ENCODE data around the gene TMOD1. TPM values are rescaled to one million over a fixed set of nuclear protein-coding genes. Genes with fewer than 3 reads are reported as not detected.

Gene TMOD1
- total and polyA plus RNA-seq, 3 donors from 2014 or later, result 3.9 to 7.8 (median 3.9) TPM

DNA sequence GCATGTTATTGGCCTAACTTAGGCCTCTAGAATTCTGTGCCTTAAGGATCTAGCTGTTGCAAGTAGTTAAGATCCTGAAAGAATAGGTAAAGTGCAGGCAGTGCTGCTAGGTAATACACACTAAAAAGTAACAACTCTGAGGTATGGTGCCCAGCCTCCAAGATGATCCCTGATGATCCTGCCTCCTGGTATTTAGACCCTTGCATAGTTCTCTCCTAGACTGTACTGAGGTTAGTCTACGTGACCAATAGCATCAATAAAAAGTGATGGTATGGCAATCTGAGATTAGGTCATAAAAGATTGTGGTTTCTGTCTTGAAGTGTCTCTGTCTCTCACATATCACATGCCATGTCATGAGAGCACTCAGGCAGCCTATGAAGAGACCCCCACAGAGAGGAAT lies 122.5 kb downstream of the TMOD1 start:
- TF ChIP-seq POLR2A (IDR thresholded peaks at IDR 0.05), result no peak
- TF ChIP-seq, protein P1, sequence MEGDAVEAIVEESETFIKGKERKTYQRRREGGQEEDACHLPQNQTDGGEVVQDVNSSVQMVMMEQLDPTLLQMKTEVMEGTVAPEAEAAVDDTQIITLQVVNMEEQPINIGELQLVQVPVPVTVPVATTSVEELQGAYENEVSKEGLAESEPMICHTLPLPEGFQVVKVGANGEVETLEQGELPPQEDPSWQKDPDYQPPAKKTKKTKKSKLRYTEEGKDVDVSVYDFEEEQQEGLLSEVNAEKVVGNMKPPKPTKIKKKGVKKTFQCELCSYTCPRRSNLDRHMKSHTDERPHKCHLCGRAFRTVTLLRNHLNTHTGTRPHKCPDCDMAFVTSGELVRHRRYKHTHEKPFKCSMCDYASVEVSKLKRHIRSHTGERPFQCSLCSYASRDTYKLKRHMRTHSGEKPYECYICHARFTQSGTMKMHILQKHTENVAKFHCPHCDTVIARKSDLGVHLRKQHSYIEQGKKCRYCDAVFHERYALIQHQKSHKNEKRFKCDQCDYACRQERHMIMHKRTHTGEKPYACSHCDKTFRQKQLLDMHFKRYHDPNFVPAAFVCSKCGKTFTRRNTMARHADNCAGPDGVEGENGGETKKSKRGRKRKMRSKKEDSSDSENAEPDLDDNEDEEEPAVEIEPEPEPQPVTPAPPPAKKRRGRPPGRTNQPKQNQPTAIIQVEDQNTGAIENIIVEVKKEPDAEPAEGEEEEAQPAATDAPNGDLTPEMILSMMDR (IDR thresholded peaks at IDR 0.05), result no peak
- Histone ChIP-seq H3K27me3 (no peaks in the 10 kb centered on the region), H3K27ac (no peak overlapping the region), H3K9me3 (no peaks in the 10 kb centered on the region), H3K4me1 (no peaks in the 10 kb centered on the region), H3K4me3 (no peak overlapping the region), H3K36me3 (ENCODE audit: low read depth, missing control alignments) (no peaks in the 10 kb centered on the region)
- intact Hi-C loops (cut with DNase I; ENCODE audit: low total_unique reads), result no loop called here
- WGBS, 2 donors, result 100% methylated on average over 1 of the region's 1 CpG
- no peak for DNase-seq

DNA sequence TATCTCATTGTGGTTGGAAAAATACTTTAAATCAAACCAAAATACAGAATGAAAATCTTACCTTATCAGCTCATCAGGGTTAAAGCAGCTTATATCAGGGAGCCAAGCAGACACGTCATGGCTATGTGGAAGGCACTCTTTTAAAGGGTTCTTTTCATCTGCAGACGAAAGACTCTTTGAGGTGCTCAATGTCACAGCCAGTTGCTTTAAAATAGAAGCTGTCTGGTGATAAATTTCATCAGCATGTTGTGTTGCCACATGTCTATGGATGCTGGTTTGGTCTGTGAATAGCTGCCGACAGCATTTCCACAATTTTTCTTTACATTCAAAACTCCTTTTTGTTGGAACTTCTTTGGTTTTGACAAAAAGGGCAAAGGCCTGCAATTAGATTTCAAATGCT lies 124.2 kb downstream of the TMOD1 start:
- WGBS, 2 donors, result 58 to 61% methylated on average over 3 of the region's 3 CpGs
- Histone ChIP-seq H3K27me3 (no peaks in the 10 kb centered on the region), H3K27ac (no peak overlapping the region), H3K9me3 (no peaks in the 10 kb centered on the region), H3K4me3 (no peak overlapping the region), H3K36me3 (ENCODE audit: low read depth, missing control alignments) (no peaks in the 10 kb centered on the region), H3K4me1 (no peaks in the 10 kb centered on the region)
- TF ChIP-seq POLR2A (IDR thresholded peaks at IDR 0.05), result no peak
- TF ChIP-seq, protein P1 (IDR thresholded peaks at IDR 0.05), result no peak
- intact Hi-C loops (cut with DNase I; ENCODE audit: low total_unique reads), result no loop called here
- DNase-seq, result no peak

GRCh38 chr9:97627624-97628023 lies 126.2 kb downstream of the TMOD1 start:
- no peaks in the 10 kb centered on the region for H3K9me3 ChIP-seq
- intact Hi-C loops (cut with DNase I; ENCODE audit: low total_unique reads), result no loop called here
- no peak overlapping the region for H3K27ac ChIP-seq
- H3K27me3 ChIP-seq, result no peaks in the 10 kb centered on the region
- H3K4me3 ChIP-seq, result no peak overlapping the region
- H3K4me1 ChIP-seq, result peaks cover 8% of the 10 kb centered on the region
- TF ChIP-seq POLR2A (IDR thresholded peaks at IDR 0.05), result no peak
- TF ChIP-seq, protein P1 (IDR thresholded peaks at IDR 0.05), result no peak
- no peaks in the 10 kb centered on the region for H3K36me3 ChIP-seq (ENCODE audit: low read depth, missing control alignments)
- no peak for DNase-seq
- WGBS, 2 donors, result 86 to 88% methylated on average over 5 of the region's 5 CpGs

- intact Hi-C loops (cut with DNase I; ENCODE audit: low total_unique reads), result no loop called here
- H3K4me1 ChIP-seq, result peaks cover 8% of the 10 kb centered on the region
- H3K9me3 ChIP-seq, result no peaks in the 10 kb centered on the region
- no peaks in the 10 kb centered on the region for H3K27me3 ChIP-seq
- H3K36me3 ChIP-seq (ENCODE audit: low read depth, missing control alignments), result no peaks in the 10 kb centered on the region
- H3K27ac ChIP-seq, result no peak overlapping the region
- H3K4me3 ChIP-seq, result no peak overlapping the region
- TF ChIP-seq, protein P1 (IDR thresholded peaks at IDR 0.05), result no peak
- TF ChIP-seq POLR2A (IDR thresholded peaks at IDR 0.05), result no peak
- WGBS, 2 donors, result 79 to 83% methylated on average over 3 of the region's 3 CpGs
- no peak for DNase-seq
These were observed 127.2 kb downstream of the TMOD1 start for GRCh38 chr9:97628668-97629067.

GRCh38 chr9:97629156-97629555 lies 127.7 kb downstream of the TMOD1 start:
- intact Hi-C loops (cut with DNase I; ENCODE audit: low total_unique reads), result no loop called here
- H3K4me1 ChIP-seq, result peaks cover 8% of the 10 kb centered on the region
- no peaks in the 10 kb centered on the region for H3K36me3 ChIP-seq (ENCODE audit: low read depth, missing control alignments)
- no peaks in the 10 kb centered on the region for H3K27me3 ChIP-seq
- no peaks in the 10 kb centered on the region for H3K9me3 ChIP-seq
- H3K27ac ChIP-seq, result no peak overlapping the region
- DNase-seq, result no peak
- no peak overlapping the region for H3K4me3 ChIP-seq
- TF ChIP-seq, protein P1 (IDR thresholded peaks at IDR 0.05), result no peak
- no peak for TF ChIP-seq POLR2A (IDR thresholded peaks at IDR 0.05)

Measured in testis (tissue), 3 donors.